HG02610 (cell line): ENCODE results near the gene SULT2B1.
"Not testable (repeated sequence)": the region's sequence is repeated elsewhere in the genome, so short reads cannot be mapped to it uniquely, and the experiment has no call there.

Experiments
- ATAC-seq: cut with Tn5 transposase; IDR thresholded peaks from one replicate; pipeline ENCODE4 v1.9.1; 2021; ENCODE audit warnings: mild to moderate bottlenecking, moderate library complexity; ENCODE audit not compliant: unreplicated experiment

Gene SULT2B1

DNA sequence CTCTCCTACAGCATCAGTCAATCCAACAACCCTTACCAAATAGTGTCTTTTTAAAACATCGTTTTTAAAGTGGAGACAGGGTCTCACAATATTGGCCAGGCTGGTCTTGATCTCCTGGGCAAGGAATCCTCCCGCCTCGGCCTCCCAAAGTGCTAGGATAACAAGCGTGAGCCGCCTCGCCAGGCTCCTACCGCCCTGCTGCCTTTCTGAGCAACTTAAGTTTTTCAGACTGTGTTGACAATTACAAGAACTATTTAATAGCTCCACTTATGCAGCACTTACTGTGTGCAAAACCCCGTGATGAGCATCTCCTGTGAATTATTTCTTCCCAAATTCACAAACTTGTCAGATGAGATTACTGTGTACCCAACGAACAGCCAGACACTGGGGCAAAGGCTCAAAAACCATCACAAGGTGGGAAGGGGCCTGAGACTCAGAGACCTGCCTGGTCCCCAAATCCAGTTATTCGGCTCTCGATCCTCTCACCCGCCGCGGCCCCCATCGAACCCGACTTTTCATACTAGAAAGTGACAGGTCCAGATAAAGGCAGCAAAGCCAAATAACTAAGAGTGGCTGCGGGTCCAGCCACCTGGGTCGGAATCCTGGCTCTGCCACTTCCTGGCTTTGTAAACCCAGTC, 66.4 kb downstream of the SULT2B1 start:
- no peak for ATAC-seq

DNA sequence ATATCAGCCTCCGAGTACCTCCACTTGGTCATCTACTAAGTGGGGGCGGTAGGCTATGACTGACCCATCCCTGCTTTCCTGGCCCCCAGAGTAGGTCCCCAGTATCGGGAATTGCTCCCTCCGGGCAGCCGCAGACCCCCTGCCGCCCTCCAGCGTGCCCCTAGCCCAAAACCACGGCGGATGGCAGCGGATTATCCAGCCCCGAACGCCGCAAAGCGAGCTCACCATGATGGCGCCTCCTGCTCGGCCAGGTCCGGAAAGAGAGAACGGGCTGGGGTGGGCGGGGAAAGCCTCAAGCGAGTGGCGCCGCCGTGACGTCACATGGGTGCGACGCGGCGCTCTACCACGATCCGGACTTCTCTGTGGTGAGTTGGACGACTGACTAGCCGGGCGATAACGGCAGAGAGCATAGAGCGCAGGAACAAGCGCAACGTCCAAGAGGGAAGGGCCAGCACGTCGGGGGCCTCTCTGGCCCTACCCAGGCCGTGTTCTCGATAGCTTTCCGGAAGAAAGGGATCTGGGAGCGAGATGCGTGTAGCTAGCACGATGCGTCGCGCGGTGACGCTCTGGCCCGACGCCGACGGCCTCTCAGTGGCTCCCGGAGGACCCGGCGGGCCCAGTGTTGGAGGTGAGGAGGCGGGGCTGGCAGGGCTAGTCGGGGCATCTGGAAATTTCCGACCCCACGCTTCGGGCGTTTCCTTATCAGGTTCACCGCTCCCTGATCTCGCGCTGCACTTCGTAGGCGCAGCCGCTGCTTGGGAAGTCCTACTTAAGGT, 67.1 kb downstream of the SULT2B1 start, which contains the start of the genes RPL18 and SPHK2:
Gene RPL18 (minus strand): TSS at position 263 of the 776 bp plus-strand sequence. CDS start 35 bp downstream, at position 228.
Gene SPHK2 (plus strand): TSS at position 591 of the 776 bp plus-strand sequence. CDS start 1,009 bp downstream, outside the sequence.
- ATAC-seq: peak; percentile 83

DNA sequence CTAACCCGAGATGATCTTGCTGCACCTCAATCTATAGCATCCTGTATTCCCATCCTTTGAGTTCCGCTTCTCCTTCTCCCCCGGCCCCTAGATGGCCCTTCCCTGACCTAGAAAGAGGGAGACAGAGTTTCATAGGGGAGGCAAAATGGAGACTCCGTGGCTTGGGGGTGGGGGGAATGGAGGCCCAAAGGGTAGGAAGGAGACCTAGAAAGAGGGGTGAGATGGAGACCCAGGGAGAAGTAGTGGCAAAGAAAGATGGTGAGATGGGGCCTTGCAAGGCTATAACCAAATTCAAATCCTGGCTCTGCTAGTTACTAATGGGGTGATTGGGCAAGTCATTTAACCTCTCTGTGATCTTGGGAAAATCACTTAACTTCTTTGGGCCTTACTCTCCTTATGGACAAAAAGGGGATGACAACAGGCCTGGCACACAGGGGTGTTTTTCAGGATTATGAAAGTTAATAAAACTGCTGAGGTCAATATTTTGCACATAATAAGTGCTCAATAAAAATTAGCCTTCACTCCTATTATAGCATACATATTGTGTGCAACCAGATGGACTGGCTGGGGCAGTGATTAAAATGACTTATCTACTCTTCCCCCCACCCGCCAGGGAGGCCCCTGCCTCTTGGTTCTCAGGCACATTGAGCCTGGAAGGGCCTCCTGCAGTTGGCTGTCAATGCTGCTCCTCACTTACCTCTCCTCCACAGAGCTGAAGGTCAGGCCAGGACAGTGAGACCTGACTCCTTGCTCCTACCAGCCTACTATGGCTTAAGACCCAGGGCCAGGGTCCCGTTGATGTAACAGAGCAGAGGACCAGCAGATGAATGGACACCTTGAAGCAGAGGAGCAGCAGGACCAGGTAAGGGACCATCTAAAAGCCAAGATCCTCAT, 68.0 kb downstream of the SULT2B1 start:
- no peak for ATAC-seq

DNA sequence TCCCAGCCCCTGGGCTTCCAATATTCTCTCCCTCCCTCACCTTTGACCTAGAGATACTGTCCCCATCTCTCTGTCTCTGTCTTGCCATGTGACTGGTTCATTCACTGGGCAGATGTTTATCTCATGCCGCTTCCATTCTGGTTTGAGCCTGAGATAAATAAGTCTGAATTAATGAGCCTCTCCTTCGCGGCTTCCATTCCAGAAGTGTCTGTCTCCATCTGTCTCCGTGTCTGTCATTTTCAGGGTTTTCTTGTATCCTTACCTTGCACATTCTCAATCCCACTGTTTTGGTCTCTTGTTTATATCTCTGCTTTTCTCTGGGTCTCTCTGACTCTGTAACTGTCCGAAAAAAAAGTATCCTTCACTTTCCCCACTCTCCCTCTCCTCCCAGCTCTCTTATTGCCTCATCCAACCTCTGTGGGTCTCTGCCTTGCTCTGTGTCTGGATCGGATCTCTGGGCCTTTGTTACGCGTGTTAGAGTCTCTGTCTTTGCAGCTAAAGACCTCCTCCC, 71.6 kb downstream of the SULT2B1 start:
- ATAC-seq: no peak

DNA sequence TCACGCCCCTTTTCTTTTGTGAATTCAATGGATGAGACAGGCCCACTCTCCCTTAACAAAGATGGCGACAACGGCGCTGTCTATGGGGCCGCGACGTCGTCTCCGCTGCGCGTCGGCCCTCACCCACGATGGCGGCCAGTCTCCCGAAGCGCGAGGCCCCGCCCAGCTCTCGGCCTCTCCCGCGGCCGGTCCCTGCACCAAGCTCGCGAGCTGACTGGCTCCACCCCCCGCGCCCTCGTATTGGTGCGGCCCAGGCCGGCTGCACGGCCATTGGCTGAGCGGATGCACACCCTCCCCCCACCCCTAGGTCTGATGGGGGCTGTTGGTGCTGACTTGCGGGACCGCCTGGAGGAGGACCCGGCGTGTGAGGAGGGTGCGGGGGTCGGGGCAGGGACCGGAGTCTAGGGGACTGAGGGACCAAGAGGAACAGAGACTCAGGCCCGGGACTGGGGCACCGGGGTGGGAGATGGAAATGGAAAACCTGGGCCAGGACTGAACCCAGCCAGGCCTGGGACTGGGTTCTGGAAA, 72.2 kb downstream of the SULT2B1 start:
- peak; percentile 69 for ATAC-seq

DNA sequence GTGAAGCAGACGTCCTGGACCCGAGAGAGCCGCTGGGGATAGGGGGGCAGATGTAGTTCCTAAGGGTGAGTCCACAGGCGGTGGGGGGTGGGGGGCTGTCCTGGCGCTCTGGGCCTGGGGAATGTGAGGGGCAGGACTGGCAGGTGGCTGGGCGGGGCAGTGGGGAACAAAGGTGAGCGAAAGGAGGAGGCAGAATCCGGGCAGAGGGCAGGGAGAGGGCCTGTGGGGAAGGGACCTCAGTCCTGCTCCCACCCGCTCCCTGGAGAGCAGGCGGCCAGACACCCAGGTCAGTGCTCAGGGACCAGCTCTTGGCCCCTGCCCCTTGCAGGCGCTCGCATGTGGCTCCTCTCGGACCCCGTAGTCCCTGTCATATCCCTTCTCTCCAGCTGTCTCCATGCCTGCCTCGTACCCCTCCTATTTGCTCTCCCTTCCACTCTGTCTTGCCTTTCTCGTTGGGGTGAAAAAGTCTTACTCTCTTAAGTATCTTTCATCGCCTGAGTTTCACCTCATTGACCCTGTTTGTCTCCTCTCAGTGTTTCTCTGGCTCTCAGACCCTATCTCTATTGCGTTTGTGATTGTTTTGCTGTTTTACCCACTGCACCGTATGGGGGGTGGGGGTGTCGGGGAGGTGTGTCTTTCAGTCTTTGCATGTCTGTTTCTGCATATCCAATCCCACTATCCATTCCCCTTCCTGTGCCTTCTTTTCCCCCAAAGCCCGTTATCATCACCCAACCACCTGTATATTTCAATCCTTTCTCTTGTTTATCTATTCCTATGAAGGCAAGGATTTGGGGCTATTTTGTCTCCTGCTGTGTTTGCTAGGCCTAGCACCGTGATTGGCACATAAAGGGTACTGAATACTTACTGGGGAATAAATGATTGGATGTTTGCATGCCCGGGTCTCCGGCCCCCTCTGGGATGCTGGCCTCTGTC, 73.1 kb downstream of the SULT2B1 start:
- ATAC-seq: no peak

DNA sequence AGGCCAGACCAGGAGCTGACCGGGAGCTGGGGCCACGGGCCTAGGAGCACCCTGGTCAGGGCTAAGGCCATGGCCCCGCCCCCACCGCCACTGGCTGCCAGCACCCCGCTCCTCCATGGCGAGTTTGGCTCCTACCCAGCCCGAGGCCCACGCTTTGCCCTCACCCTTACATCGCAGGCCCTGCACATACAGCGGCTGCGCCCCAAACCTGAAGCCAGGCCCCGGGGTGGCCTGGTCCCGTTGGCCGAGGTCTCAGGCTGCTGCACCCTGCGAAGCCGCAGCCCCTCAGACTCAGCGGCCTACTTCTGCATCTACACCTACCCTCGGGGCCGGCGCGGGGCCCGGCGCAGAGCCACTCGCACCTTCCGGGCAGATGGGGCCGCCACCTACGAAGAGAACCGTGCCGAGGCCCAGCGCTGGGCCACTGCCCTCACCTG, 73.9 kb downstream of the SULT2B1 start:
- ATAC-seq: no peak

DNA sequence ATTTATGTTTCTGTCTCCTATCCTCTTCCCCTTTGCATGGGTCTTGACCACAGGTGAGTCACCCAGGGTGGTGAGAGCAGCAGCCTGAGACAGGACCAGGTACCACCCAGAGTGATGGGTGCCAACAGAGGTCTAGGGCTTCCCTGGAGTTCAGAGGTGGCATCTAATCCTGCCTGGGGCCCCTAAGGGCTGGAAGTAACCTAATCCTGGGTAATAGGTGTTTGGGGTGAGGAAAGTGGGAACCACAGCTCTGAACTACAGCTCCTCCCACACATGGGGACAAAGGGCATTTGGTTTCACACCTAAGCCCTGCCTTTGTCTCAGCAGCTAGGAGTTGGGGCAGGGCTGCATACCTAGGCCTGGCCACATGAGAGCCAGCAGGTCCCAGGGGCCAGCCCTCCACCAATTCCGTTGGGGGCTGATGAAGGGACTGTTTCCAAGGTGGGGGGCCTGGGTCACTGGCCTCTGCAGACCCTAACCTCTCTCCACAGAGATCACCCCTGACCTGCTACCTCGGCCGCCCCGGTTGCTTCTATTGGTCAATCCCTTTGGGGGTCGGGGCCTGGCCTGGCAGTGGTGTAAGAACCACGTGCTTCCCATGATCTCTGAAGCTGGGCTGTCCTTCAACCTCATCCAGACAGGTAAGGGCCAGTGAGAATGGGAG, 75.4 kb downstream of the SULT2B1 start:
- no peak for ATAC-seq

DNA sequence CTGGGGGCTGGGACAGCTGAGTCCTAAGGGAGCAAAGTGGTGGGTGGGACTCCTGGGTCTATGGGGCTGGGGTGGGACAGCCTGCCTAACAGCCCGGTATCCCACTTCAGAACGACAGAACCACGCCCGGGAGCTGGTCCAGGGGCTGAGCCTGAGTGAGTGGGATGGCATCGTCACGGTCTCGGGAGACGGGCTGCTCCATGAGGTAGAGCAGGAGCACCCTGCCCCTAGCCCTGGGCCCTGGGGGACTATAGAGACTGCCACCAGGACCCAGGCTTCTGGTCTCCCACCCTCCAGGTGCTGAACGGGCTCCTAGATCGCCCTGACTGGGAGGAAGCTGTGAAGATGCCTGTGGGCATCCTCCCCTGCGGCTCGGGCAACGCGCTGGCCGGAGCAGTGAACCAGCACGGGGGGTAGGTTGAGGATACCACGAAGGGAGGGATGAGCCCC, 75.9 kb downstream of the SULT2B1 start:
- ATAC-seq: no peak

DNA sequence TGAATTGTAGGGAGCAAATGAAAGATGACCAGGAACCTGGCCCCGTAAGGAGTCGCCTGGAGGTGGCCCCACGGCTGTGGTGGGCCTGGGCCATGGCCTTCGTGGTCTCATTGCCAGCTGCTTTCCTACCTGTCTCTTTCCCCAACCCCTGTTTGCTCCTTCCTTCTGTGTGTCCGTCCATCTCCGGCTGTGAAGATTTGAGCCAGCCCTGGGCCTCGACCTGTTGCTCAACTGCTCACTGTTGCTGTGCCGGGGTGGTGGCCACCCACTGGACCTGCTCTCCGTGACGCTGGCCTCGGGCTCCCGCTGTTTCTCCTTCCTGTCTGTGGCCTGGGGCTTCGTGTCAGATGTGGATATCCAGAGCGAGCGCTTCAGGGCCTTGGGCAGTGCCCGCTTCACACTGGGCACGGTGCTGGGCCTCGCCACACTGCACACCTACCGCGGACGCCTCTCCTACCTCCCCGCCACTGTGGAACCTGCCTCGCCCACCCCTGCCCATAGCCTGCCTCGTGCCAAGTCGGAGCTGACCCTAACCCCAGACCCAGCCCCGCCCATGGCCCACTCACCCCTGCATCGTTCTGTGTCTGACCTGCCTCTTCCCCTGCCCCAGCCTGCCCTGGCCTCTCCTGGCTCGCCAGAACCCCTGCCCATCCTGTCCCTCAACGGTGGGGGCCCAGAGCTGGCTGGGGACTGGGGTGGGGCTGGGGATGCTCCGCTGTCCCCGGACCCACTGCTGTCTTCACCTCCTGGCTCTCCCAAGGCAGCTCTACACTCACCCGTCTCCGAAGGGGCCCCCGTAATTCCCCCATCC, 76.7 kb downstream of the SULT2B1 start:
- ATAC-seq: no peak

DNA sequence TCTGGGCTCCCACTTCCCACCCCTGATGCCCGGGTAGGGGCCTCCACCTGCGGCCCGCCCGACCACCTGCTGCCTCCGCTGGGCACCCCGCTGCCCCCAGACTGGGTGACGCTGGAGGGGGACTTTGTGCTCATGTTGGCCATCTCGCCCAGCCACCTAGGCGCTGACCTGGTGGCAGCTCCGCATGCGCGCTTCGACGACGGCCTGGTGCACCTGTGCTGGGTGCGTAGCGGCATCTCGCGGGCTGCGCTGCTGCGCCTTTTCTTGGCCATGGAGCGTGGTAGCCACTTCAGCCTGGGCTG, 77.3 kb downstream of the SULT2B1 start:
- ATAC-seq: no peak

DNA sequence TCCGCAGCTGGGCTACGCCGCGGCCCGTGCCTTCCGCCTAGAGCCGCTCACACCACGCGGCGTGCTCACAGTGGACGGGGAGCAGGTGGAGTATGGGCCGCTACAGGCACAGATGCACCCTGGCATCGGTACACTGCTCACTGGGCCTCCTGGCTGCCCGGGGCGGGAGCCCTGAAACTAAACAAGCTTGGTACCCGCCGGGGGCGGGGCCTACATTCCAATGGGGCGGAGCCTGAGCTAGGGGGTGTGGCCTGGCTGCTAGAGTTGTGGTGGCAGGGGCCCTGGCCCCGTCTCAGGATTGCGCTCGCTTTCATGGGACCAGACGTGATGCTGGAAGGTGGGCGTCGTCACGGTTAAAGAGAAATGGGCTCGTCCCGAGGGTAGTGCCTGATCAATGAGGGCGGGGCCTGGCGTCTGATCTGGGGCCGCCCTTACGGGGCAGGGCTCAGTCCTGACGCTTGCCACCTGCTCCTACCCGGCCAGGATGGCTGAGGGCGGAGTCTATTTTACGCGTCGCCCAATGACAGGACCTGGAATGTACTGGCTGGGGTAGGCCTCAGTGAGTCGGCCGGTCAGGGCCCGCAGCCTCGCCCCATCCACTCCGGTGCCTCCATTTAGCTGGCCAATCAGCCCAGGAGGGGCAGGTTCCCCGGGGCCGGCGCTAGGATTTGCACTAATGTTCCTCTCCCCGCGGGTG, 77.8 kb downstream of the SULT2B1 start:
- no peak for ATAC-seq

DNA sequence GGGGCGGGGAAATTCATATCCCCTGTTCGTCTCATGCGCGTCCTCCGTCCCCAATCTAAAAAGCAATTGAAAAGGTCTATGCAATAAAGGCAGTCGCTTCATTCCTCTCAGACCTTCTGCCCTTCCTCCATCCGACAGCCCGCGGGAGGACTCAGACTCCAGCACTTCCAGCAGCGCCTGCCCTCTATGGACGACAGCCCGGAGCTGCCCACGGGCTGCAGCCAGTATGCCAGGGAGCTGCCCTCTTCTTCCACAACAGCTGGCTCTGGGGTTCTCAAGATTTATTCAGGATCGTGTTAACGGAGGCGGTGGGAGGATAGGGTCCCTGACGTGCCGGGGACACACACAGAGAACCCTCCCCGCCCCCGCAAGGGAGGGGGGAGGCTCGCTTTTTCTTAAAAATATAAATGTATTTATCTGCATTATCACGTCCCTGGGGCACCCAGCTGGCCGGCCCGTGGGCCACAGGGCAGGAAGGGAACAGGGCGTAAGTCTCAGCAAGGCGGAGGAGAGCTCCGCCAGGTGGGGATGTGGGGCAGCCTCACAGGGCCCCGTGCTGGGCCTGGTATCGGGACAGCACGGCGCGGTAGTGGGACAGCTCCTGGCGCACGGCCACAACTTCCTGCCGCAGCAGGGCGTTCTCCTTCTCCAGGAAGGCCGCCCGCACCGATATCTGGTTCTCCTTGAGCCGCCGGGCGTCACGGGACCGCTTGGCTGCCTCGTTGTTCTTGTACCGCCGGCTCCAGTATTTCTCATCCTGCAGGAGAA, 78.5 kb downstream of the SULT2B1 start:
- ATAC-seq: no peak

DNA sequence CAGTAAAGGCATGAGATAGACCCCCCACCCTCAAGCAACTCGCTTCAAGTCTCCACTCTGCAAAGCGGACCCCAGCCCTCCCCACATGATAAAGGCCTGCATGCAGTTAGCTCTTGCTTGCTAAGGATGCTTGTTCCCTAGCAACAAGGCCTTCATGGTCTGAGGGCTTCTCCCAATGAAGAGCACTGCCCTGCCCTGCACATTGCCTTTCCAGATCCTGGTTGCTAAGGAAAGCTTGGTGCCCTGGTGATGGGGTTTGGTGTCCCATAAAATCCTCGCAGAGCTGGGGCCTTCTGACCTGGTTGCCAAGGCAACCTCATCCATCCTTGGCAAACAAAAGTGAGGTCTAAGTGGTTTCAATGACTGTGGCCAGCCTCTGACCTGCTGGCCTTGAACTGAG, 79.3 kb downstream of the SULT2B1 start:
- no peak for ATAC-seq

DNA sequence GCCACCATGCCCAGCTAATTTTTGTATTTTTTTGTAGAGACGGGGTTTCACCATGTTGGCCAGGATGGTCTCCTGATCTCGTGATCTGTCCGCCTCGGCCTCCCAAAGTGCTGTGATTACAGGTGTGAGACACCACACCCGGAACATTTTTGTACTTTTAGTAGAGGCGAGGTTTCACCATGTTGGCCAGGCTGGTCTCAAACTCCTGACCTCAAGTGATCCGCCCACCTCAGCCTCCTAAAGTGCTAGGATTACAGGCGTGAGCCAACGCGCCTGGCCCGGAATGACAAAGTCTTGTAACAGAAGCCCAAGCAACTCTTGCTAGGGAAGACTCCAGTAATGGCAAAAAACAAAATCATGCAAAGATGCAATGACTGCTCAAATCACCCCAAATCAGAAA, 80.3 kb downstream of the SULT2B1 start:
- not testable (repeated sequence) for ATAC-seq

DNA sequence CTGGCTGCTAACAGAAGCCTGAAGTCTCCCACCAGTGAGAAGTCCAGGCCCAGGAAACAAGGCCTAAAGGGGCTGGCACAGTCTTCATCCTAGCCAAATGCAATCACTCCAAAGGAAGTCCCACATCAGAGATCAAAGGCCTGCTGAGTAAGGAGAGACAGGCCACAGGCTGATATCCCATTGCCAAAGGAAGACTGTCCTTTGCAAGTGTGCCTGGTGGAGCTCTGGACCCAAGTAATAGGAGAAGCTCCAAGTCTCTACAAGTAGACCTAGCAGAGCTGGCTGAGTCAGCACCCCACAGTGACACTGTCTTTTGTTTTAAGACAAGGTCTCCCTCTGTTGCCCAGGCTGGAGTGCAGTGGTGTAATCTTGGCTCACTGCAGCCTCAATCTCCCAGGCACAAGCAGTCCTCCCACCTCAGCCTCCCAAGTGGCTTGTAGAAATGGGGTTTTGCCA, 80.7 kb downstream of the SULT2B1 start:
- ATAC-seq: no peak
